GM12878 (cell line): ENCODE data around the gene CD53. TPM values are rescaled to one million over a fixed set of nuclear protein-coding genes. Genes with fewer than 3 reads are reported as not detected.

Experiments
- BACH1 ChIP-seq: fragments of 450-650 bp; IDR thresholded peaks from 2 replicates; pipeline ENCODE4 v1.6.1; 2017; ENCODE audit warnings: mild to moderate bottlenecking, borderline replicate concordance
- CHD2 ChIP-seq: IDR thresholded peaks from 2 replicates; pipeline ENCODE4 v1.6.1; 2011; ENCODE audit warnings: low read depth, low read length, improper control_type of control experiment, borderline replicate concordance
- CREM ChIP-seq: IDR thresholded peaks from 2 replicates; pipeline ENCODE4 v1.6.1; 2014; ENCODE audit warnings: antibody characterized with exemption, low read depth
- ETV6 ChIP-seq, 2 experiments: fragments of 450-650 bp in 1 of 2; IDR thresholded peaks in 1 of 2; conservative IDR thresholded peaks in 1 of 2; 2 replicates each; pipeline ENCODE4 v1.6.1; 2014; ENCODE audit warnings: antibody characterized with exemption in 1 of 2, borderline replicate concordance in 1 of 2, low read depth in 1 of 2, mild to moderate bottlenecking in 1 of 2, moderate library complexity in 1 of 2
- GABPA ChIP-seq: IDR thresholded peaks from 2 replicates; pipeline ENCODE4 v1.6.1; 2014; ENCODE audit warnings: antibody characterized with exemption, low read depth, mild to moderate bottlenecking, inconsistent platforms
- GATAD2B ChIP-seq: fragments of 450-650 bp; conservative IDR thresholded peaks from 2 replicates; pipeline ENCODE4 v1.6.1; 2017; ENCODE audit warnings: low read depth, mild to moderate bottlenecking, moderate library complexity
- HDGF ChIP-seq: fragments of 450-650 bp; IDR thresholded peaks from 2 replicates; pipeline ENCODE4 v1.6.1; 2016; ENCODE audit warnings: antibody characterized with exemption
- IKZF1 ChIP-seq: fragments of 450-650 bp; conservative IDR thresholded peaks from 2 replicates; pipeline ENCODE4 v1.6.1; 2017; ENCODE audit warnings: antibody characterized with exemption, mild to moderate bottlenecking
- IKZF2 ChIP-seq, 2 experiments: fragments of 450-650 bp; IDR thresholded peaks; 2 replicates each; pipeline ENCODE4 v1.6.1; 2017; ENCODE audit warnings: mild to moderate bottlenecking in 2 of 2, moderate library complexity in 2 of 2
- JUNB ChIP-seq: IDR thresholded peaks from 2 replicates; pipeline ENCODE4 v1.6.1; 2016; ENCODE audit warnings: antibody characterized with exemption, mild to moderate bottlenecking
- MAX ChIP-seq: IDR thresholded peaks from 2 replicates; pipeline ENCODE4 v1.6.1; 2012; ENCODE audit warnings: low read depth, low read length, improper control_type of control experiment
- MLLT1 ChIP-seq: fragments of 450-650 bp; IDR thresholded peaks from 2 replicates; pipeline ENCODE4 v1.6.1; 2016; ENCODE audit warnings: mild to moderate bottlenecking
- MTA3 ChIP-seq: IDR thresholded peaks from 2 replicates; pipeline ENCODE4 v1.6.1; 2012; ENCODE audit warnings: low read length, inconsistent platforms, borderline replicate concordance
- MYB ChIP-seq: fragments of 150-350 bp; IDR thresholded peaks from 2 replicates; pipeline ENCODE4 v1.6.1; 2014; ENCODE audit warnings: mild to moderate bottlenecking, low read depth, low read length, borderline replicate concordance
- NBN ChIP-seq: fragments of 450-650 bp; IDR thresholded peaks from 2 replicates; pipeline ENCODE4 v1.6.1; 2016
- POLR2A ChIP-seq: IDR thresholded peaks from 2 replicates; pipeline ENCODE4 v1.6.1; 2011; ENCODE audit warnings: low read depth, mild to moderate bottlenecking, low read length
- POLR2AphosphoS2 ChIP-seq: IDR thresholded peaks from 2 replicates; pipeline ENCODE4 v1.6.1; 2011; ENCODE audit warnings: low read depth, mild to moderate bottlenecking, low read length, improper control_type of control experiment, moderate library complexity
- POLR2AphosphoS5 ChIP-seq: IDR thresholded peaks from 2 replicates; pipeline ENCODE4 v1.6.1; 2011; ENCODE audit warnings: mild to moderate bottlenecking, low read length, inconsistent platforms
- RCOR1 ChIP-seq: conservative IDR thresholded peaks from 2 replicates; pipeline ENCODE4 v1.6.1; 2012; ENCODE audit warnings: low read depth, low read length, improper control_type of control experiment
- RUNX3 ChIP-seq: IDR thresholded peaks from 2 replicates; pipeline ENCODE4 v1.6.1; 2012; ENCODE audit warnings: low read length, inconsistent platforms
- SIN3A ChIP-seq: IDR thresholded peaks from 2 replicates; pipeline ENCODE4 v1.6.1; 2012; ENCODE audit warnings: low read depth, low read length, improper control_type of control experiment
- TAF1 ChIP-seq: IDR thresholded peaks from 2 replicates; pipeline ENCODE4 v1.6.1; 2011; ENCODE audit warnings: mild to moderate bottlenecking, low read depth, low read length, borderline replicate concordance
- USF1 ChIP-seq: IDR thresholded peaks from 2 replicates; pipeline ENCODE4 v1.6.1; 2011; ENCODE audit warnings: borderline replicate concordance, low read depth, mild to moderate bottlenecking, moderate library complexity, mixed read lengths, low read length; ENCODE audit not compliant: insufficient read depth; ENCODE audit errors: extremely low read length
- ZNF622 ChIP-seq: fragments of 450-650 bp; IDR thresholded peaks from 2 replicates; pipeline ENCODE4 v1.6.1; 2017; ENCODE audit warnings: mild to moderate bottlenecking, inconsistent platforms
- ZNF687 ChIP-seq: fragments of 450-650 bp; IDR thresholded peaks from 2 replicates; pipeline ENCODE4 v1.6.1; 2017; ENCODE audit warnings: mild to moderate bottlenecking, moderate library complexity
- polyA plus RNA-seq, 11 experiments: library from polyadenylated mRNA; depleted of rRNA in 4 of 11; unstranded in 6 of 11; stranded (reverse) in 5 of 11; fragments of >200 nt; fragmentation: Nextera tagmentation in 4 of 11; fragmentation: Illumina TruSeq in 1 of 11; extraction: Ambion mirVana in 4 of 11; extraction: Trizol in 1 of 11; gene quantifications; 1 replicate in 1 of 11; 2 replicates in 10 of 11; pipeline versions ENCODE4 v1.2.1 to v1.2.3, GENCODE V29; 2011 to 2016; ENCODE audit warnings: inconsistent platforms in 2 of 11, missing spikeins in 2 of 11, low read depth in 1 of 11
- total RNA-seq, 4 experiments: library from RNA; depleted of rRNA in 3 of 4; stranded (reverse); fragments of >200 nt in 3 of 4; fragmentation: Illumina TruSeq in 1 of 4; extraction: Trizol in 1 of 4; gene quantifications; 2 replicates each; pipeline versions ENCODE4 v1.2.1 to v1.2.3, GENCODE V29; 2013 to 2021

CD53 gene
- total and polyA plus RNA-seq, 10 of the 15 experiments (the other 5 are each of a cell fraction or from before 2014, with no cell fraction given): 350 to 1,389 (median 538) TPM

GRCh38 chr1:110875216-110875731 is 2.3 kb downstream of the CD53 start (continued):
- TF ChIP-seq GATAD2B: no peak; the same call in 1 of the 2 replicates
- TF ChIP-seq RCOR1: peak; percentile 61; the same call in 1 of the 2 replicates
- no peak for TF ChIP-seq USF1
- TF ChIP-seq JUNB: peak; percentile 61
- peak; percentile 53; the same call in 1 of the 2 replicates for TF ChIP-seq NBN
- TF ChIP-seq RUNX3: peak; percentile 85
- TF ChIP-seq POLR2A: peak; percentile 67
- peak; percentile 70; the same call in 1 of the 2 replicates for TF ChIP-seq POLR2AphosphoS5
- 0 out of 2 replicates have a peak, but pooled peaks have one; percentile 23 for TF ChIP-seq TAF1
- peak in 1 of 2 experiments; percentile 89; a peak in 2 of 4 replicates for TF ChIP-seq ETV6 (conservative IDR thresholded peaks at IDR 0.05 in 1 of 2, IDR thresholded peaks at IDR 0.05 in 1 of 2; ENCODE audit: borderline replicate concordance in 1 of 2, low read depth in 1 of 2)
- peak; percentile 67 for TF ChIP-seq ZNF687
- 0 out of 2 replicates have a peak, but pooled peaks have one; percentile 44 for TF ChIP-seq SIN3A
- TF ChIP-seq IKZF2 (IDR thresholded peaks at IDR 0.05): peak in 1 of 2 experiments; percentile 9; a peak in 2 of 4 replicates
- TF ChIP-seq ZNF622: no peak
- TF ChIP-seq MAX: 0 out of 2 replicates have a peak, but pooled peaks have one; percentile 19
- no peak for TF ChIP-seq IKZF1
- 0 out of 2 replicates have a peak, but pooled peaks have one; percentile 43 for TF ChIP-seq MTA3
- TF ChIP-seq CREM: peak; percentile 37; the same call in 1 of the 2 replicates
- 0 out of 2 replicates have a peak, but pooled peaks have one; percentile 32 for TF ChIP-seq CHD2
- 0 out of 2 replicates have a peak, but pooled peaks have one; percentile 22 for TF ChIP-seq HDGF
- TF ChIP-seq MYB: no peak
- TF ChIP-seq BACH1: peak; percentile 42; the same call in 1 of the 2 replicates
- TF ChIP-seq MLLT1: peak; percentile 67
- no peak for TF ChIP-seq GABPA
- peak; percentile 54; the same call in 1 of the 2 replicates for TF ChIP-seq POLR2AphosphoS2
- TF ChIP-seq, all 136 proteins: peak for 32
